Osteoblast (primary cell): ENCODE measurements around the gene ARHGEF7. TPM values are rescaled to one million over a fixed set of nuclear protein-coding genes. Genes with fewer than 3 reads are reported as not detected.

Source experiments
- DNase-seq: peaks from one replicate; pipeline ENCODE4 v3.0.0; 2011; ENCODE audit warnings: low spot score, mixed read lengths; ENCODE audit not compliant: insufficient read length; ENCODE audit errors: missing footprints
- H2AFZ ChIP-seq: 2 replicates; pipeline ENCODE4 v1.6.0; 2011; ENCODE audit warnings: mild to moderate bottlenecking, low read length
- H3K27ac ChIP-seq: 2 replicates; pipeline ENCODE4 v1.5.1; 2011; ENCODE audit warnings: mild to moderate bottlenecking, low read depth, low read length, moderate library complexity
- H3K27me3 ChIP-seq: 2 replicates; pipeline ENCODE4 v1.6.0; 2012; ENCODE audit warnings: mild to moderate bottlenecking, control low read depth, inconsistent platforms, low read length, moderate library complexity; ENCODE audit not compliant: insufficient read depth
- H3K36me3 ChIP-seq: 2 replicates; pipeline ENCODE4 v1.5.1; 2011; ENCODE audit warnings: mild to moderate bottlenecking, low read length, control low read depth, moderate library complexity; ENCODE audit not compliant: insufficient read depth
- H3K4me1 ChIP-seq: 2 replicates; pipeline ENCODE4 v1.5.1; 2011; ENCODE audit warnings: mild to moderate bottlenecking, low read length, control low read depth, moderate library complexity; ENCODE audit not compliant: insufficient read depth
- H3K4me2 ChIP-seq: 2 replicates; pipeline ENCODE4 v1.6.0; 2011; ENCODE audit warnings: mild to moderate bottlenecking, low read length; ENCODE audit not compliant: insufficient read depth
- H3K4me3 ChIP-seq: fragments of 200-600 bp; sonication (generic); 3 replicates; pipeline ENCODE4 v1.5.1; 2012; ENCODE audit warnings: mild to moderate bottlenecking, low read length, inconsistent platforms; ENCODE audit not compliant: insufficient read depth
- H3K79me2 ChIP-seq: 2 replicates; pipeline ENCODE4 v1.6.0; 2012; ENCODE audit warnings: mild to moderate bottlenecking, low read length, control low read depth, inconsistent platforms; ENCODE audit not compliant: insufficient read depth
- H3K9me3 ChIP-seq: 2 replicates; pipeline ENCODE4 v1.5.1; 2011; ENCODE audit warnings: low read depth, low read length, control low read depth
- H4K20me1 ChIP-seq: 2 replicates; pipeline ENCODE4 v1.6.0; 2012; ENCODE audit warnings: mild to moderate bottlenecking, low read length, control low read depth; ENCODE audit not compliant: insufficient read depth
- total RNA-seq: library from RNA; depleted of rRNA; stranded (reverse); fragments of >200 nt; gene quantifications from 2 replicates; pipeline ENCODE4 v1.2.3, GENCODE V29; 2012
- TF ChIP-seq, protein P1 (sequence below): IDR thresholded peaks from 2 replicates; pipeline ENCODE4 v1.5.1; 2011; ENCODE audit warnings: mild to moderate bottlenecking, low read depth, low read length, moderate library complexity; ENCODE audit errors: extremely low read depth

Gene ARHGEF7
- total RNA-seq, 1 donor = 27.5 TPM

DNA sequence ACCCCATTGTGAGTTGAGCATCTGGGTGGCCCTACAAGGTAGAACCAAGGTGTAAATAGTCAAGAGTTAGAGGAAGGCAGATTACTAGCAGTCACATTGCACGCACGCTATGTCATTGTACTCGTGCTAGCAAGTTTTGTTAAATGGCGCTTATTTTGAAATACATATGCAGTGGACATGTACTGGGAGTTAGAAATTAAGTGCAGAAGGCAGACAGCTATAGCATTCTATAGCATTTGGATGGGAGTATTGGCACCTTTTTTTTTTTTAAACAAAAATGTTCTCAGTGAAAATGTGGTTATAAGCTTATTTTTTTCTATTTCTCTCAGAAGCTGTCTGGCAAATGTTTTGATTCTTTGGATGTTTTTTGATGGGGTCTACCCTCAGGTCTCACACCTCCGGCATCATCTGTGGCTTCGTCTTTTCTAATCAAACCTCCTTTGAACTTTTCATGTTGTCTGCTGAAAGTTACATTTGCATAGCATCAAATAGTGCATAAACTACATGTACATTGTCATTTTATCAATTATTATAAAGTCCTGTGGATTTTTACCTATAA, 68.1 kb downstream of the ARHGEF7 start:
- TF ChIP-seq, protein P1, sequence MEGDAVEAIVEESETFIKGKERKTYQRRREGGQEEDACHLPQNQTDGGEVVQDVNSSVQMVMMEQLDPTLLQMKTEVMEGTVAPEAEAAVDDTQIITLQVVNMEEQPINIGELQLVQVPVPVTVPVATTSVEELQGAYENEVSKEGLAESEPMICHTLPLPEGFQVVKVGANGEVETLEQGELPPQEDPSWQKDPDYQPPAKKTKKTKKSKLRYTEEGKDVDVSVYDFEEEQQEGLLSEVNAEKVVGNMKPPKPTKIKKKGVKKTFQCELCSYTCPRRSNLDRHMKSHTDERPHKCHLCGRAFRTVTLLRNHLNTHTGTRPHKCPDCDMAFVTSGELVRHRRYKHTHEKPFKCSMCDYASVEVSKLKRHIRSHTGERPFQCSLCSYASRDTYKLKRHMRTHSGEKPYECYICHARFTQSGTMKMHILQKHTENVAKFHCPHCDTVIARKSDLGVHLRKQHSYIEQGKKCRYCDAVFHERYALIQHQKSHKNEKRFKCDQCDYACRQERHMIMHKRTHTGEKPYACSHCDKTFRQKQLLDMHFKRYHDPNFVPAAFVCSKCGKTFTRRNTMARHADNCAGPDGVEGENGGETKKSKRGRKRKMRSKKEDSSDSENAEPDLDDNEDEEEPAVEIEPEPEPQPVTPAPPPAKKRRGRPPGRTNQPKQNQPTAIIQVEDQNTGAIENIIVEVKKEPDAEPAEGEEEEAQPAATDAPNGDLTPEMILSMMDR = no peak
- Histone ChIP-seq H3K9me3 (no peaks in the 10 kb centered on the region), H4K20me1 (peaks cover 81% of the 10 kb centered on the region), H3K4me3 (no peak overlapping the region), H3K27ac (no peak overlapping the region), H3K36me3 (peaks cover 4% of the 10 kb centered on the region), H3K27me3 (no peaks in the 10 kb centered on the region), H3K79me2 (peaks cover 100% of the 10 kb centered on the region), H3K4me1 (peaks cover 45% of the 10 kb centered on the region), H3K4me2 (no peak overlapping the region), H2AFZ (no peak overlapping the region)
- no peak for DNase-seq

DNA sequence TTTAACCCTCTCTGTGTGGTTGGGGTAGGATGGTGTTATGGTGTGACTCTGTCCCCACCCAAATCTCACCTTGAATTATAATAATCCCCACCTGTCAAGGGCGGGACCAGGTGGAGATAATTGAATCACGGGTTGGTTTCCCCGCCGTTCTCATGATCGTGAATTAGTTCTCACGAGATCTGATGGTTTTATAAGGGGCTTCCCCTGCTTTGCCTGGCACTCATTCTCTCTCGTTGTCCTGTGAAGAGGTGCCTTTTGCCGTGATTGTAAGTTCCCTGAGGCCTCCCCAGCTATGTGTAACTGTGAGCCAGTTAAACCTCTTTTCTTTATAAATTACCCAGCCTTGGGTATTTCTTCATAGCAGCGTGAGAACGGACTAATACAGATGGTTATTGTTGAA, 68.8 kb downstream of the ARHGEF7 start:
- Histone ChIP-seq H3K27me3 (no peaks in the 10 kb centered on the region), H3K4me1 (peaks cover 42% of the 10 kb centered on the region), H4K20me1 (peaks cover 83% of the 10 kb centered on the region), H3K4me2 (no peak overlapping the region), H3K36me3 (peaks cover 4% of the 10 kb centered on the region), H3K79me2 (peaks cover 100% of the 10 kb centered on the region), H3K27ac (no peak overlapping the region), H2AFZ (no peak overlapping the region), H3K9me3 (no peaks in the 10 kb centered on the region), H3K4me3 (no peak overlapping the region)
- TF ChIP-seq, protein P1 = no peak
- no peak for DNase-seq

DNA sequence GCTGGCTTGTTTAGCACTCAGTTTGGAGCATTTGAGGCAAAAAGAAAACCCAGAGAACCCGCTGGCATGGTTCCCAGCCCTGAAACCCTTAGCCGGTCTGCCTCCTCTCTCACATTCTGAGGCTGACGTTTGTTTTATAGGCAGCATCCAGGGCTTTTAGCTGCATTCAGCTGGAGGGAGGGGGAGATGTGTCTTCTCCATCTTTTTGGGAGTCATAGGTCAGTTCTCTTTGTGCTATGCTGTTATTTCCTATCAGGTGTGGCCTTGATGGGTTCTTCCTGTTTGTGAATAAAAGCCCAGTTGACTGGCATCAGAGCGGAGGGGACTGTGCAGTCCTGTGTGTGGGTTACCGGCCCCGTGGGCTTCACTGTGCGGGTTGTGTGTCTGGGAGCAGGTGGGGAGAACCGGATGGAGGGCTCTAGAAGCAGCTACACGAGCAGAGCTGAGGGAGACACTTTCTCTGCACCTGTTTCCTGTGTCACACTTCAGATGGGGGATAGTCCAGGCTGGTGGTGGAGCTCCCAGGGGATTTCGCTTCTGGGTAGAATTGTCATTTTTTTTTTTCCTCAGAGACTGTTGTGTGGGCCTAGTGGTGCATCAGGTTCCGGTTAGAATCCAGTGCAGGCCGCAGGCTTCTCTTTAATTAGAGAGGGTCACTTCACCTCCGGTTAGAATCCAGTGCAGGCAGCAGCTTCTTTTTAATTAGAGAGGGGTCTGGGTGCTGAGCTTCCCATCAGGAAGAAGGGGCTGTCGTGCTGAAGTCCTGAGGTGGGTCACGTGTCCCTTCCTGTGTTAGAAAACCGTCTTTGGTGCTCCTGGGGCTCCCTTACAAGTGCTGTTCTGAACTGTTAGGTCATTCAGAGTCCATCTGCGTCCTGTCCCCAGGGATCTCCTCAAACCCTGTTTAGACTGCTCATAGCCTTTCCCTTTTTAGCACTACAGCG, 69.6 kb downstream of the ARHGEF7 start:
- DNase-seq = peak; percentile 82
- peak overlapping the region; percentile 45 for H3K27ac ChIP-seq
- peaks cover 84% of the 10 kb centered on the region for H4K20me1 ChIP-seq
- TF ChIP-seq, protein P1 = no peak
- H3K4me1 ChIP-seq = peaks cover 40% of the 10 kb centered on the region
- H3K4me2 ChIP-seq = no peak overlapping the region
- no peaks in the 10 kb centered on the region for H3K36me3 ChIP-seq
- no peaks in the 10 kb centered on the region for H3K27me3 ChIP-seq
- no peaks in the 10 kb centered on the region for H3K9me3 ChIP-seq
- no peak overlapping the region for H3K4me3 ChIP-seq
- peaks cover 100% of the 10 kb centered on the region for H3K79me2 ChIP-seq
- no peak overlapping the region for H2AFZ ChIP-seq

DNA sequence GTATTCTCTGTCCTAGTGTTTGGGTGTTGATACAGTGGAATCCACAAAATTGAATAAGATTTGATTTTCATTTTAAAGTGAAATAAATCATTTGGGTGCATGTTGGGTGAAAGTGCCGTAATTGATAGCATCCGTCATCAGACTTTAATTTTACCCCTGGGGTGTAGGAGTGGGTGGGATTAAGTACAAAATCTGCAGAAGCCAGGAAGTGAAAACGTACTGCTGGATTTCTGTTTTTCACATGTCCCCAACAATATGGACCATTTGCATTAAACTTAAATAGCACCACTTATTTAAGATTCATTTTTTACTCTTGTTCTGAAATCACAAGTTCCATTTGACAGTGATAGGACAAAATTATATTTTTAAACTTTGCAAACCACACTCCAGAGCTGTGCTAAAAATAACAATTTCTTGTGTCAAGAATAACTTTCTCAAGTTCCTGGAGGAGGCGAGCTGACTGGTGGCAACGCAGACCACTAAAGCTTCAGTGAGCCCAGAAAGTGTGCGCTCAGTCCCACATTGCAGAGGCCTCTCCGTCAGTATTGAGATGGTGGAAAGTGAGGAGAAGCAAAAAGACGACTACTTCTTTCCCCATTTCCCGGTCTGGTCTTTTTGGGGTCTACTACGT, 71.3 kb downstream of the ARHGEF7 start:
- no peak for DNase-seq
- Histone ChIP-seq H2AFZ (no peak overlapping the region), H3K4me1 (peaks cover 33% of the 10 kb centered on the region), H3K27ac (no peak overlapping the region), H3K4me2 (no peak overlapping the region), H4K20me1 (peaks cover 78% of the 10 kb centered on the region), H3K36me3 (no peaks in the 10 kb centered on the region), H3K27me3 (no peaks in the 10 kb centered on the region), H3K4me3 (no peak overlapping the region), H3K9me3 (no peaks in the 10 kb centered on the region), H3K79me2 (peaks cover 99% of the 10 kb centered on the region)
- TF ChIP-seq, protein P1 = no peak
